Thyroid gland (tissue), 4 donors: Measurements from ENCODE around the gene ACSM3.

Source experiments
- CTCF ChIP-seq, 6 experiments: fragments of 200-600 bp in 3 of 6; fragments of 450-650 bp in 3 of 6; sonication (generic) in 3 of 6; IDR thresholded peaks; one replicate each; pipeline ENCODE4 v1.5.1; 2016 to 2019; ENCODE audit warnings: antibody characterized with exemption in 6 of 6, mild to moderate bottlenecking in 2 of 6, inconsistent platforms in 1 of 6, moderate library complexity in 1 of 6
- POLR2A ChIP-seq, 2 donors: fragments of 450-650 bp; IDR thresholded peaks; one replicate each; pipeline ENCODE4 v1.6.1; 2017; ENCODE audit warnings: antibody characterized with exemption in 2 of 2, mild to moderate bottlenecking in 2 of 2, moderate library complexity in 1 of 2

GRCh38 chr16:20812510-20812909 is 48.7 kb downstream of the ACSM3 start:
- TF ChIP-seq CTCF (IDR thresholded peaks at IDR 0.05) (no peak), POLR2A (IDR thresholded peaks at IDR 0.05) (no peak)
